ENCODE results near the gene SEPTIN8. TPM values are rescaled to one million over a fixed set of nuclear protein-coding genes. Genes with fewer than 3 reads are reported as not detected.

Gene SEPTIN8
- total RNA-seq, 2 donors from 2014 or later, result 57.6 to 84.2 TPM

DNA sequence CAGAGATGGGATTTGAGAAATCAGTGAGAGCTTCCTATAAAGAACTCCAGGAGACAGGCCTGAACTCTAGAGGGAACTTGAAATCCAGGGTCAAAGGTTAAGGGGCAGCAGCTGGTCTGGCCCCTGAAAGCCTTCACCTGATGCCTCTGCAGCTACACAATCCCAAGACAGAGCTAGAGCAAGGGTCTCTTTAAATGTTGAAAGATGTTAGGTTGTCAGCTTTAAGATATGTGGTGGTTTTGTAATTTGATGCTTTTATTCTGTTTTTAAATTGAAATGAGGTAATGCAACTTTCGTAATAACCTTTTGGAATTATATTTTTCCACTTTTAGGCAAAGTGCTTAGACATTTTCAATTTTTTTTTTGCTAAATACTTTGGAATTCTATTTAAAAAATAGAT is 38.4 kb upstream of the SEPTIN8 start:
- H3K27ac ChIP-seq, result no peak overlapping the region
- intact Hi-C loops (cut with DNase I), result no loop called here
- H3K9ac ChIP-seq (ENCODE audit: low read depth in 2 of 2, low read length in 2 of 2), result no peak overlapping the region
- no peak overlapping the region for H3K4me3 ChIP-seq
- no peaks in the 10 kb centered on the region for H3K36me3 ChIP-seq
- no peaks in the 10 kb centered on the region for H3K9me3 ChIP-seq
- peaks cover 5% of the 10 kb centered on the region for H3K27me3 ChIP-seq
- no peak for DNase-seq
- TF ChIP-seq, protein P1, sequence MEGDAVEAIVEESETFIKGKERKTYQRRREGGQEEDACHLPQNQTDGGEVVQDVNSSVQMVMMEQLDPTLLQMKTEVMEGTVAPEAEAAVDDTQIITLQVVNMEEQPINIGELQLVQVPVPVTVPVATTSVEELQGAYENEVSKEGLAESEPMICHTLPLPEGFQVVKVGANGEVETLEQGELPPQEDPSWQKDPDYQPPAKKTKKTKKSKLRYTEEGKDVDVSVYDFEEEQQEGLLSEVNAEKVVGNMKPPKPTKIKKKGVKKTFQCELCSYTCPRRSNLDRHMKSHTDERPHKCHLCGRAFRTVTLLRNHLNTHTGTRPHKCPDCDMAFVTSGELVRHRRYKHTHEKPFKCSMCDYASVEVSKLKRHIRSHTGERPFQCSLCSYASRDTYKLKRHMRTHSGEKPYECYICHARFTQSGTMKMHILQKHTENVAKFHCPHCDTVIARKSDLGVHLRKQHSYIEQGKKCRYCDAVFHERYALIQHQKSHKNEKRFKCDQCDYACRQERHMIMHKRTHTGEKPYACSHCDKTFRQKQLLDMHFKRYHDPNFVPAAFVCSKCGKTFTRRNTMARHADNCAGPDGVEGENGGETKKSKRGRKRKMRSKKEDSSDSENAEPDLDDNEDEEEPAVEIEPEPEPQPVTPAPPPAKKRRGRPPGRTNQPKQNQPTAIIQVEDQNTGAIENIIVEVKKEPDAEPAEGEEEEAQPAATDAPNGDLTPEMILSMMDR (IDR thresholded peaks at IDR 0.05), result no peak
- no peaks in the 10 kb centered on the region for H3K4me1 ChIP-seq

GRCh38 chr5:132814503-132815294 is 37.7 kb upstream of the SEPTIN8 start:
- Histone ChIP-seq H3K4me1 (no peaks in the 10 kb centered on the region), H3K9me3 (no peaks in the 10 kb centered on the region), H3K9ac (ENCODE audit: low read depth in 2 of 2, low read length in 2 of 2) (peak overlapping the region in 1 of 2 donors; percentile 88), H3K27me3 (peaks cover 5% of the 10 kb centered on the region), H3K36me3 (no peaks in the 10 kb centered on the region), H3K27ac (no peak overlapping the region), H3K4me3 (peak overlapping the region; percentile 65)
- TF ChIP-seq, protein P1 (IDR thresholded peaks at IDR 0.05), result no peak
- intact Hi-C loops (cut with DNase I), result no loop called here
- DNase-seq, result no peak

DNA sequence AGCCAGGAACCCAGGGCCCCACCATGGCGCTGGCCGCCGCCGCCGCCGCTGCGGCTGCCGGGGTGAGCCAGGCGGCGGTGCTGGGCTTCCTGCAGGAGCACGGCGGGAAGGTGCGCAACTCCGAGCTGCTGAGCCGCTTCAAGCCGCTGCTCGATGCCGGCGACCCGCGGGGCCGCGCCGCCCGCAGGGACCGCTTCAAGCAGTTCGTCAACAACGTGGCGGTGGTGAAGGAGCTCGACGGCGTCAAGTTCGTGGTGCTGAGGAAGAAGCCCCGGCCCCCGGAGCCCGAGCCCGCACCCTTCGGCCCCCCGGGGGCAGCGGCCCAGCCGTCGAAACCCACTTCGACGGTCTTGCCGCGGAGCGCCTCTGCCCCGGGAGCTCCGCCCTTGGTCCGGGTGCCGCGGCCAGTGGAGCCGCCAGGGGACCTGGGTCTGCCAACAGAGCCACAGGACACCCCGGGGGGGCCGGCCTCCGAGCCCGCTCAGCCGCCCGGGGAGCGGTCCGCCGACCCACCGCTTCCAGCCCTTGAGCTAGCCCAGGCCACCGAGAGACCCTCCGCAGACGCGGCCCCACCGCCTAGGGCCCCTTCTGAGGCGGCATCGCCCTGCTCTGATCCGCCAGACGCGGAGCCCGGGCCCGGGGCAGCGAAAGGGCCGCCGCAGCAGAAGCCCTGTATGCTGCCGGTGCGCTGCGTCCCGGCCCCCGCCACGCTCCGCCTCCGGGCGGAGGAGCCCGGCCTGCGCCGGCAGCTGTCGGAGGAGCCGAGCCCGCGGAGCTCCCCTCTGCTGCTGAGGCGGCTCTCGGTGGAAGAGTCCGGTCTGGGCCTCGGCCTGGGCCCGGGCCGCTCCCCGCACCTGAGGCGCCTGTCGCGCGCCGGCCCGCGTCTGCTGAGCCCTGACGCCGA is 36.8 kb upstream of the SEPTIN8 start:
- H3K27me3 ChIP-seq, result peaks cover 5% of the 10 kb centered on the region
- intact Hi-C loops (cut with DNase I), result no loop called here
- H3K36me3 ChIP-seq, result no peaks in the 10 kb centered on the region
- peak overlapping the region; percentile 66 for H3K27ac ChIP-seq
- H3K4me3 ChIP-seq, result peak overlapping the region; percentile 65
- no peaks in the 10 kb centered on the region for H3K4me1 ChIP-seq
- peak; percentile 37 for DNase-seq
- peak overlapping the region; percentile 51 to 88 for H3K9ac ChIP-seq (ENCODE audit: low read depth in 2 of 2, low read length in 2 of 2)
- TF ChIP-seq, protein P1 (IDR thresholded peaks at IDR 0.05), result no peak
- no peaks in the 10 kb centered on the region for H3K9me3 ChIP-seq

- intact Hi-C loops (cut with DNase I), result no loop called here
- peak within 1 kb of the TSS; percentile 66 for H3K27ac ChIP-seq
- H3K4me1 ChIP-seq, result no peaks in the 10 kb centered on the region
- TF ChIP-seq, protein P1 (IDR thresholded peaks at IDR 0.05), result no peak
- H3K36me3 ChIP-seq, result no peaks in the 10 kb centered on the region
- H3K9me3 ChIP-seq, result no peaks in the 10 kb centered on the region
- peaks cover 5% of the 10 kb centered on the region for H3K27me3 ChIP-seq
- peak; percentile 65 for DNase-seq
- peak within 1 kb of the TSS; percentile 51 to 88 for H3K9ac ChIP-seq (ENCODE audit: low read depth in 2 of 2, low read length in 2 of 2)
- peak within 1 kb of the TSS; percentile 65 for H3K4me3 ChIP-seq
These were observed 36.0 kb upstream of the SEPTIN8 start, which contains the start of gene SOWAHA for GRCh38 chr5:132812781-132813598. SOWAHA (plus strand) TSS chr5:132813302; CDS start chr5:132813622, 320 bp downstream.
